BLaER1 (cell line): ENCODE results near the gene AK4.

Experiments
- H3K27ac ChIP-seq: shearing (Covaris generic); formaldehyde crosslinking; 2 replicates; pipeline ENCODE4 v1.8.1; 2022
- H3K27me3 ChIP-seq: shearing (Covaris generic); formaldehyde crosslinking; 2 replicates; pipeline ENCODE4 v1.8.1; 2022
- H3K36me3 ChIP-seq: shearing (Covaris generic); formaldehyde crosslinking; 2 replicates; pipeline ENCODE4 v1.8.1; 2022
- H3K4me1 ChIP-seq: shearing (Covaris generic); formaldehyde crosslinking; 2 replicates; pipeline ENCODE4 v1.8.1; 2022
- H3K4me2 ChIP-seq: shearing (Covaris generic); formaldehyde crosslinking; 2 replicates; pipeline ENCODE4 v1.8.1; 2022
- H3K4me3 ChIP-seq: shearing (Covaris generic); formaldehyde crosslinking; 2 replicates; pipeline ENCODE4 v1.8.1; 2022
- H3K9ac ChIP-seq: shearing (Covaris generic); formaldehyde crosslinking; 2 replicates; pipeline ENCODE4 v1.8.1; 2022
- H3K9me3 ChIP-seq: shearing (Covaris generic); formaldehyde crosslinking; 2 replicates; pipeline ENCODE4 v1.8.1; 2022
- H4K20me1 ChIP-seq: shearing (Covaris generic); formaldehyde crosslinking; 2 replicates; pipeline ENCODE4 v1.8.1; 2022
- Cebpa-rat ChIP-seq: shearing (Covaris generic); IDR thresholded peaks from 2 replicates; pipeline ENCODE4 v1.8.1; 2022

The AK4 gene

DNA sequence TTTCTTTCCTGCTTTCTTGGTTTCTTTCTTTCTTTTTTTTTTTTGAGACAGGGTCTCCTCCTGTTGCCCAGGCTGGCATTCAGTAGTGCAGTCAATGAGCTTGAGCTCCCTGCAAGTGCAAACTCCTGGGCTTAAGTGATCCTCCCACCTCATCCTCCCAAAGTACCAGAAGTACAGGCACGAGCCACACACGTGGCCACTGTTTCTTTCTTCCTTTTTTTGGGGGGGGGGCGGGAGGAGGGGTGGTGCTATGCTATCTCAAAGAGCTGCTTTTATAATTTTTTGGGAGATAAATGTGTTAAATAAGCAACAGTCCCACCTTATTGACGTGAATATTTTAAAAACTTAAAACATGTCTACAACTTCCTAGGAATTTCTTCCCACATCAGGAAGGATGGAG is 42.2 kb downstream of the AK4 start:
- H3K9ac ChIP-seq: no peak overlapping the region
- TF ChIP-seq Cebpa-rat: no peak
- H3K9me3 ChIP-seq: peaks cover 3% of the 10 kb centered on the region; the same call in 1 of the 2 replicates
- H3K4me1 ChIP-seq: peaks cover 9% of the 10 kb centered on the region
- H3K27ac ChIP-seq: no peak overlapping the region
- no peaks in the 10 kb centered on the region for H3K27me3 ChIP-seq
- H3K36me3 ChIP-seq: peaks cover 45% of the 10 kb centered on the region
- no peak overlapping the region for H3K4me2 ChIP-seq
- H3K4me3 ChIP-seq: no peak overlapping the region
- H4K20me1 ChIP-seq: no peaks in the 10 kb centered on the region; the same call in 1 of the 2 replicates

- Histone ChIP-seq H3K4me3 (no peak overlapping the region), H4K20me1 (no peaks in the 10 kb centered on the region; the same call in 1 of the 2 replicates), H3K4me1 (peaks cover 27% of the 10 kb centered on the region), H3K4me2 (no peak overlapping the region), H3K27ac (no peak overlapping the region), H3K27me3 (no peaks in the 10 kb centered on the region), H3K9me3 (peaks cover 3% of the 10 kb centered on the region; the same call in 1 of the 2 replicates), H3K9ac (no peak overlapping the region), H3K36me3 (peaks cover 42% of the 10 kb centered on the region)
- TF ChIP-seq Cebpa-rat: no peak
Measured at GRCh38 chr1:65193129-65193695, 45.2 kb downstream of the AK4 start.

- Histone ChIP-seq H3K36me3 (peaks cover 51% of the 10 kb centered on the region), H3K9ac (no peak overlapping the region), H3K4me2 (peak overlapping the region; percentile 27), H3K4me3 (no peak overlapping the region), H3K4me1 (peaks cover 27% of the 10 kb centered on the region), H3K27ac (no peak overlapping the region), H3K27me3 (no peaks in the 10 kb centered on the region), H3K9me3 (peaks cover 3% of the 10 kb centered on the region; the same call in 1 of the 2 replicates), H4K20me1 (no peaks in the 10 kb centered on the region; the same call in 1 of the 2 replicates)
- no peak for TF ChIP-seq Cebpa-rat
Measured at GRCh38 chr1:65195495-65196417, 47.8 kb downstream of the AK4 start.

- peaks cover 3% of the 10 kb centered on the region; the same call in 1 of the 2 replicates for H3K9me3 ChIP-seq
- no peaks in the 10 kb centered on the region for H3K27me3 ChIP-seq
- peaks cover 27% of the 10 kb centered on the region for H3K4me1 ChIP-seq
- TF ChIP-seq Cebpa-rat: no peak
- H3K4me2 ChIP-seq: no peak overlapping the region
- no peak overlapping the region for H3K27ac ChIP-seq
- no peak overlapping the region for H3K9ac ChIP-seq
- H3K36me3 ChIP-seq: peaks cover 51% of the 10 kb centered on the region
- no peak overlapping the region for H3K4me3 ChIP-seq
- H4K20me1 ChIP-seq: no peaks in the 10 kb centered on the region; the same call in 1 of the 2 replicates
Measured at GRCh38 chr1:65196926-65197325, 48.9 kb downstream of the AK4 start.

GRCh38 chr1:65197636-65198035 is 49.6 kb downstream of the AK4 start:
- H3K4me2 ChIP-seq: no peak overlapping the region
- H3K9me3 ChIP-seq: peaks cover 2% of the 10 kb centered on the region; the same call in 1 of the 2 replicates
- no peak overlapping the region for H3K4me3 ChIP-seq
- H3K27me3 ChIP-seq: no peaks in the 10 kb centered on the region
- no peaks in the 10 kb centered on the region; the same call in 1 of the 2 replicates for H4K20me1 ChIP-seq
- TF ChIP-seq Cebpa-rat: no peak
- H3K4me1 ChIP-seq: peaks cover 27% of the 10 kb centered on the region
- no peak overlapping the region for H3K9ac ChIP-seq
- H3K27ac ChIP-seq: no peak overlapping the region
- peaks cover 44% of the 10 kb centered on the region for H3K36me3 ChIP-seq

GRCh38 chr1:65198096-65198495 is 50.1 kb downstream of the AK4 start:
- Histone ChIP-seq H3K4me1 (peaks cover 27% of the 10 kb centered on the region), H3K36me3 (peaks cover 39% of the 10 kb centered on the region), H3K9ac (no peak overlapping the region), H3K4me2 (no peak overlapping the region), H3K9me3 (no peaks in the 10 kb centered on the region), H3K27me3 (no peaks in the 10 kb centered on the region), H3K4me3 (no peak overlapping the region), H4K20me1 (no peaks in the 10 kb centered on the region; the same call in 1 of the 2 replicates), H3K27ac (no peak overlapping the region)
- no peak for TF ChIP-seq Cebpa-rat

DNA sequence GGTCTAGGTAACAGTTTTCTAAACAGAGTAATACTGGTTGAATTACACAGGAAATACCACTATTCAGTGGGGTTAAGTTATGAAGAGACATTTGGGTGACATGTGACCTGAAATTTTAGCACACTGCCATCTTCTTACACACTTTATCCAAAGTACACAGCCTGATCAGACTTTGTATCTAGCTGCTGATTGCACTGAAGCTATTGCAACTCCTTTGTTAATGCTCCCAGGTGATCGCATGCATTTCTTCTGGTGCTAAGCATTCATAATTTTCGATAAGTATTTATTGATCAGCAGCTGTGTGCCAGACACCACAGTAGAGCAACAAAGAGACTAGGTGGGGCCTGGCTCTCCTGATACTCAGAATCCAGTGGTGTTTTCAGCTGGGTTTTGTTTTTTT is 52.4 kb downstream of the AK4 start:
- peaks cover 16% of the 10 kb centered on the region for H3K4me1 ChIP-seq
- H3K9ac ChIP-seq: no peak overlapping the region
- no peaks in the 10 kb centered on the region for H3K27me3 ChIP-seq
- no peak overlapping the region for H3K4me2 ChIP-seq
- H3K9me3 ChIP-seq: no peaks in the 10 kb centered on the region
- H3K4me3 ChIP-seq: no peak overlapping the region
- H3K27ac ChIP-seq: no peak overlapping the region
- H4K20me1 ChIP-seq: peaks cover 4% of the 10 kb centered on the region; the same call in 1 of the 2 replicates
- peaks cover 23% of the 10 kb centered on the region; the same call in 1 of the 2 replicates for H3K36me3 ChIP-seq
- no peak for TF ChIP-seq Cebpa-rat

DNA sequence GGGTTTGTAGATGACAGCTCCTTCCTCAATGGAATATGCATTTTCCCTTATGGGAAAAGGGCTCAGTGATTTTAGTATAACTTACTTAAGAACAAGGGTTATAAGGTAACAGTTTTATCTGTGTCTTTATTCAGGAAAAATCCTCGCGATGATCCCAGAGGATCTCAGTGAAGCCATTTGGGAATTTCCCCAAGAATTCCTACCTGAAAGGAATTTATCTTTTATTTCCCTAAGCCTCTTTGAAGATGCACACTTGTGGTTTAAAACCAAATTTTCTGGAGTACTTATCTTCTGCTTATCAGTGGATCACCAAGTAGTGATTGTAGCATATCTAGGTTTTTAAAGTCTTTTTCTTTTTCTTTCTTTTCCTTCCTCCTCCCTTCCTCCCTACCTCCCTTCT is 58.8 kb downstream of the AK4 start:
- TF ChIP-seq Cebpa-rat: no peak
- peak overlapping the region; percentile 5; the same call in 1 of the 2 replicates for H3K27ac ChIP-seq
- H4K20me1 ChIP-seq: peaks cover 14% of the 10 kb centered on the region; the same call in 1 of the 2 replicates
- H3K9me3 ChIP-seq: no peaks in the 10 kb centered on the region
- no peak overlapping the region for H3K4me3 ChIP-seq
- H3K36me3 ChIP-seq: peaks cover 5% of the 10 kb centered on the region; the same call in 1 of the 2 replicates
- peak overlapping the region; percentile 49 for H3K4me2 ChIP-seq
- H3K9ac ChIP-seq: no peak overlapping the region
- H3K27me3 ChIP-seq: no peaks in the 10 kb centered on the region
- H3K4me1 ChIP-seq: peaks cover 21% of the 10 kb centered on the region

DNA sequence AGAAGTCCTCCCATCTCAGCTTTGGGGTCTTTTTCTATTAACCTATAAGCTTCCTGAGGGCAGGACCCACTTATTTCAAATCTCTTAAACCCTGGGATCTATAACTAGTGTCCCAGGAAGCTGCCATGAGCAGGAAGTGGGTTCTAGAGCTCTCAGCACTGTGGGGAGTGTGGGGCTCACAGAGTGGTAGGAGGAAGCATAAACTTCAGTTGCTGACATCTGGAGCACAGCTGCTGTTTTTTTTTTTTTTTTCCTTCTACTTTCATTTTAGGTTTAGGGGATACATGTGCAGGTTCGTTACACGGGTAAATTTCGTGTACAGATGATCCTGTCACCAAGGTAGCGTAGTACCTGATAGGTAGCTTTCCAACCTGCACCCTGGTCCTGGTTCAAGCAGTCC is 59.3 kb downstream of the AK4 start:
- no peak for TF ChIP-seq Cebpa-rat
- Histone ChIP-seq H3K4me3 (no peak overlapping the region), H3K4me2 (peak overlapping the region; percentile 49), H4K20me1 (peaks cover 19% of the 10 kb centered on the region), H3K9me3 (no peaks in the 10 kb centered on the region), H3K27ac (peak overlapping the region; percentile 5; the same call in 1 of the 2 replicates), H3K36me3 (peaks cover 10% of the 10 kb centered on the region; the same call in 1 of the 2 replicates), H3K4me1 (peaks cover 21% of the 10 kb centered on the region), H3K9ac (no peak overlapping the region), H3K27me3 (no peaks in the 10 kb centered on the region)
